Ascending aorta (tissue), 2 donors: ENCODE results near the gene PCDH9. TPM values are rescaled to one million over a fixed set of nuclear protein-coding genes. Genes with fewer than 3 reads are reported as not detected.

Experiments
- DNase-seq, 2 donors: peaks; one replicate each; pipeline ENCODE4 v3.0.0-alpha.2; 2019; ENCODE audit warnings: low spot score in 2 of 2
- H3K27ac ChIP-seq, 2 donors: fragments of 200-600 bp; sonication (generic); one replicate each; pipeline ENCODE4 v1.5.1; 2016 to 2017; ENCODE audit warnings: mild to moderate bottlenecking in 1 of 2
- H3K27me3 ChIP-seq: fragments of 200-600 bp; sonication (generic); one replicate; pipeline ENCODE4 v1.5.1; 2017
- H3K36me3 ChIP-seq, 2 donors: fragments of 200-600 bp; sonication (generic); one replicate each; pipeline ENCODE4 v1.5.1; 2016
- H3K4me1 ChIP-seq, 2 donors: fragments of 200-600 bp; sonication (generic); one replicate each; pipeline ENCODE4 v1.5.1; 2016 to 2017; ENCODE audit warnings: mild to moderate bottlenecking in 1 of 2
- H3K4me3 ChIP-seq, 2 donors: fragments of 200-600 bp; sonication (generic); one replicate each; pipeline ENCODE4 v1.5.1; 2016 to 2017; ENCODE audit warnings: mild to moderate bottlenecking in 1 of 2
- H3K9me3 ChIP-seq, 2 donors: fragments of 200-600 bp; sonication (generic); one replicate each; pipeline ENCODE4 v1.5.1; 2016
- intact Hi-C: fragments of 100-400 bp; cut with DNase I; formaldehyde crosslinking; loops from one replicate; pipeline ENCODE4 v1.15.1; 2023
- total RNA-seq: library from RNA; depleted of rRNA; stranded (reverse); fragments of >200 nt; gene quantifications from one replicate; pipeline ENCODE4 v1.1.0, GENCODE V29; 2016
- TF ChIP-seq, protein P1 (sequence below), 3 experiments: fragments of 200-600 bp in 2 of 3; fragments of 450-650 bp in 1 of 3; sonication (generic) in 2 of 3; IDR thresholded peaks; one replicate each; pipeline ENCODE4 v1.5.1; 2016 to 2019; ENCODE audit warnings: antibody characterized with exemption in 3 of 3, mild to moderate bottlenecking in 1 of 3, moderate library complexity in 1 of 3

PCDH9 gene
- total RNA-seq, 1 donor from 2014 or later: 3.6 TPM

DNA sequence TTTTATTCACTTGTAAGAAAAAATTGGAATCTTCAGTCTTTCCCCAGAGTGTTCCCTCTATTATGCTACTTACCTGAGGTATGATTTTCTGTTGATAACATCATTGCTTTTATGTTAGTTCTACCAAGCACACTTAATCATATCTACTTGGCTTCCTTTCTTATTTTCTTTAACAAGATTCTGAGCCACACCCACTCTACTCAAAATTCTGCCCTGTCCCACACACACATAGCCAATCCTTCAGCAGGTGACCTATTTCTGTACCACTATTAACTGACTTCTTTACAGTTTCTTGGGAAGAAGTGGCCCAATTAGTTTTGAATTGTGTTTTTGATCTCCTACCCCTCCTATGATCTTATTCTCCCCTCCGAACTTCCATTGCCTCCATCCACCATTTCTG lies 215.7 kb downstream of the PCDH9 start:
- TF ChIP-seq, protein P1, sequence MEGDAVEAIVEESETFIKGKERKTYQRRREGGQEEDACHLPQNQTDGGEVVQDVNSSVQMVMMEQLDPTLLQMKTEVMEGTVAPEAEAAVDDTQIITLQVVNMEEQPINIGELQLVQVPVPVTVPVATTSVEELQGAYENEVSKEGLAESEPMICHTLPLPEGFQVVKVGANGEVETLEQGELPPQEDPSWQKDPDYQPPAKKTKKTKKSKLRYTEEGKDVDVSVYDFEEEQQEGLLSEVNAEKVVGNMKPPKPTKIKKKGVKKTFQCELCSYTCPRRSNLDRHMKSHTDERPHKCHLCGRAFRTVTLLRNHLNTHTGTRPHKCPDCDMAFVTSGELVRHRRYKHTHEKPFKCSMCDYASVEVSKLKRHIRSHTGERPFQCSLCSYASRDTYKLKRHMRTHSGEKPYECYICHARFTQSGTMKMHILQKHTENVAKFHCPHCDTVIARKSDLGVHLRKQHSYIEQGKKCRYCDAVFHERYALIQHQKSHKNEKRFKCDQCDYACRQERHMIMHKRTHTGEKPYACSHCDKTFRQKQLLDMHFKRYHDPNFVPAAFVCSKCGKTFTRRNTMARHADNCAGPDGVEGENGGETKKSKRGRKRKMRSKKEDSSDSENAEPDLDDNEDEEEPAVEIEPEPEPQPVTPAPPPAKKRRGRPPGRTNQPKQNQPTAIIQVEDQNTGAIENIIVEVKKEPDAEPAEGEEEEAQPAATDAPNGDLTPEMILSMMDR (IDR thresholded peaks at IDR 0.05): no peak
- no peaks in the 10 kb centered on the region for H3K9me3 ChIP-seq
- no peaks in the 10 kb centered on the region for H3K27me3 ChIP-seq
- no peak for DNase-seq
- H3K4me1 ChIP-seq: no peaks in the 10 kb centered on the region
- intact Hi-C loops: no loop called here
- no peaks in the 10 kb centered on the region for H3K36me3 ChIP-seq
- H3K4me3 ChIP-seq: no peak overlapping the region
- no peak overlapping the region for H3K27ac ChIP-seq

DNA sequence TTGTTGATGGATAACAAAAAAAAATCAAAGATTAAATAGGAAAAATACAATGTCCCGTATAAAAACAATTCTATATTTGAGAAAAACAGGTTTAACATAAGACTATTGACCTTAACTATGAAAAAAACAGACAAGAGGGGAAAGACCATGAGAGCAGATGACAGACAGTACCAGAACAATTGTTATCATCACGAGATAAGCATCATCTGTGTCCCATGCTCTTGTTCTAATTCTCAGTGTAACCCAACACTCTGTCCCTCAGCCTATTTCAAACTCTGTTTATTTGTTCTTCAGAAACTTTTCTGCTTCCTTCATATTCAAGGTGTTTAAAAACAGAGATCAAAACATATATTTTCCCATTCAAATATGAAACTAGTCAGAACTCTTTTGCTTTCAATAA lies 216.4 kb downstream of the PCDH9 start:
- no peak overlapping the region for H3K27ac ChIP-seq
- no peaks in the 10 kb centered on the region for H3K4me1 ChIP-seq
- intact Hi-C loops: no loop called here
- TF ChIP-seq, protein P1 (IDR thresholded peaks at IDR 0.05): no peak
- no peaks in the 10 kb centered on the region for H3K9me3 ChIP-seq
- H3K4me3 ChIP-seq: no peak overlapping the region
- H3K36me3 ChIP-seq: no peaks in the 10 kb centered on the region
- no peaks in the 10 kb centered on the region for H3K27me3 ChIP-seq
- no peak for DNase-seq

DNA sequence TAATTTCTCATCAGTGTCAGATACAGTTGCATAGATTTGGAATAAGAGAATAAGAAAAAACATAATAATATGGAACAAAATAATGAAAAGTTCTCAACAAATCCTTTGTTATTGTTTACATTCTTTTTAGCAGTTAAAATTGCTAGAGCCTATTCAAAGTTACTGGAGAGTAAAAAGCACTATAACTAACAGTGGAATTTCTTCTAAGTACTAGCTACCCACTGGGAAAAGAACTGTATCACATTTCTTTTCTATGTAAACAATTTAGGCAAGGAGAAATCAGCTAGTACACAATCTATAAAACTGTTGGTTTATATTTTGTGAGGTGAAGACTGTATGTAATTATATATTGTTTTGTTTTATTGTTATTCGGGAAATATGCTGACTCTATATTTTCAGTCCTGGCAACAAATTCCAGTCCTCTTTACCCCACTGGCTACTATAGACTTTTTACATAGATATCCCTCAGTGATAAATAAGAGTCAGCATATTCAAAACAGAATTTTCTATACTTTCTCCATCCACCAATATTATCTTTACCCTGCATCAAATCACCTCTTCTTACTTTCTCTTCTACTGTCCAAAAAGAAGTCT lies 222.0 kb downstream of the PCDH9 start:
- no peaks in the 10 kb centered on the region for H3K27me3 ChIP-seq
- no peak overlapping the region for H3K27ac ChIP-seq
- H3K4me1 ChIP-seq: no peaks in the 10 kb centered on the region
- TF ChIP-seq, protein P1 (IDR thresholded peaks at IDR 0.05): no peak
- H3K36me3 ChIP-seq: no peaks in the 10 kb centered on the region
- no peaks in the 10 kb centered on the region for H3K9me3 ChIP-seq
- intact Hi-C loops: no loop called here
- no peak for DNase-seq
- H3K4me3 ChIP-seq: no peak overlapping the region

DNA sequence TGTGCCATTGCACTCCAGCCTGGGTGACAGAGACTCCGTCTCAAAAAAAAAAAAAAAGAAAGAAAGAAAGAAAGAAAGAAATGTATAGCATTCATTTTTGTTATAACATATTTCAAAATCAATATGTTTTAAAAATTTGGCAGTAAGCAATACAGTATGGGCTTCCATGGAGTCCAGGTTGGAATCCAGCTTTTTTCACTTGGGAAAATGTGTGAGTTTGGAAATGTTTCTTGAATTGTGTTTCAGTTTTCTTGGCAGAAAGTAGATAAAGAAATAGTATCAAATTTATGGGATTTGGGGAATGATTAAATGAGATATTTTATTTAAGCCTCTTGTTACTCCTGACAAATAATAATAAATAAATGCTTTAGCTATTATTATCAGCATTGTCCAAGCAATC lies 225.6 kb downstream of the PCDH9 start:
- no peaks in the 10 kb centered on the region for H3K9me3 ChIP-seq
- intact Hi-C loops: no loop called here
- TF ChIP-seq, protein P1 (IDR thresholded peaks at IDR 0.05): no peak
- no peaks in the 10 kb centered on the region for H3K27me3 ChIP-seq
- no peaks in the 10 kb centered on the region for H3K36me3 ChIP-seq
- no peak overlapping the region for H3K4me3 ChIP-seq
- H3K27ac ChIP-seq: no peak overlapping the region
- no peak for DNase-seq
- H3K4me1 ChIP-seq: no peaks in the 10 kb centered on the region

DNA sequence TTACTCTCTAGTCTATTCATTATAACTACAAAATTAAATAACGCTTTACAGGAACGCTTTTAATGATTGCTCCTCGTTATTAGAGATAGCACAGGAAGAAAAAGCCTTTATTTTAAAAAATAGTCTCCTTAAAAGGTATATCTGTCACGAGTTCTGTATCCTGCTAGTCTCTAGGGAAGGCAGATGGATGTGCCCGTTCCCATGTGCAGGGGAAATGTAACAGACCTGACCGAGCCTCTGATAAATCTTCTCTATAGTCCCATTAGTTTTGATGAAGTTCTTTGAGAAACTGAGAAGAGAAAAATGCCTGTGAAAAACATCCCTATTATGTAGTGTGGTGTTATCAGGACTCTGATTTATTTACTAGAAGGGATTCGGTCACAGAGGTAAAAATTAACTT lies 226.4 kb downstream of the PCDH9 start:
- no peak for DNase-seq
- intact Hi-C loops: no loop called here
- H3K27me3 ChIP-seq: no peaks in the 10 kb centered on the region
- no peaks in the 10 kb centered on the region for H3K9me3 ChIP-seq
- no peak overlapping the region for H3K4me3 ChIP-seq
- H3K36me3 ChIP-seq: no peaks in the 10 kb centered on the region
- TF ChIP-seq, protein P1 (IDR thresholded peaks at IDR 0.05): no peak
- H3K4me1 ChIP-seq: no peaks in the 10 kb centered on the region
- H3K27ac ChIP-seq: no peak overlapping the region

DNA sequence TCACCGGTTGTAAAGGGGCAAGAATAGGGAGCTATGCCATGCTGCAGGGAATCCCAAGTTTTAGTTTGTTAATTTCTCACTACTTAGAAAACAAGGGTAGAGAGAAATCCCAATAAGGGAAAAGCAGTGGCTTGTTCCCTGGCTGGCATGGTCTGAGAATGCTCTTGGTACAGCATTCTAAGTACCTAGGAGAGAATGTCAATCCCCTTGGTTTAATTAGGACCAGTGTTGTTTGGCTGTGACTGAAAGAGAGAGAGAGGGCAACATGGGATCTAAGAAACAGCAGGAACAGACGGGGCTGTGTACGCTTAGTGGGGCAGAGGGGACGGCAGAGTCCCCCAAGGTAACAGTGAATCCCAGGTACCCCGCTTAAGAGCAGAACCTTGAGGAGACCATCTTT lies 228.8 kb downstream of the PCDH9 start:
- TF ChIP-seq, protein P1 (IDR thresholded peaks at IDR 0.05): no peak
- no peaks in the 10 kb centered on the region for H3K9me3 ChIP-seq
- H3K27me3 ChIP-seq: no peaks in the 10 kb centered on the region
- H3K4me1 ChIP-seq: no peaks in the 10 kb centered on the region
- DNase-seq: no peak
- no peak overlapping the region for H3K27ac ChIP-seq
- no peaks in the 10 kb centered on the region for H3K36me3 ChIP-seq
- no peak overlapping the region for H3K4me3 ChIP-seq
- intact Hi-C loops: no loop called here
